Esophagus muscularis mucosa (tissue), 4 donors: ENCODE results near the gene FRK.

Source experiments
- CTCF ChIP-seq, 3 experiments: fragments of 200-600 bp in 2 of 3; fragments of 450-650 bp in 1 of 3; sonication (generic) in 2 of 3; IDR thresholded peaks; one replicate each; pipeline ENCODE4 v1.5.1; 2017 to 2019; ENCODE audit warnings: antibody characterized with exemption in 3 of 3, mild to moderate bottlenecking in 2 of 3, moderate library complexity in 1 of 3
- EP300 ChIP-seq: sonication (generic); formaldehyde crosslinking; IDR thresholded peaks from one replicate; pipeline ENCODE4 v1.6.1; 2017; ENCODE audit warnings: antibody characterized with exemption
- POLR2AphosphoS5 ChIP-seq, 2 donors: sonication (generic); formaldehyde crosslinking; IDR thresholded peaks; one replicate each; pipeline ENCODE4 v1.6.1; 2017; ENCODE audit warnings: antibody characterized with exemption in 2 of 2

GRCh38 chr6:115894426-115894992 lies 166.2 kb downstream of the FRK start:
- TF ChIP-seq POLR2AphosphoS5 (IDR thresholded peaks at IDR 0.05) (no peak), EP300 (no peak), CTCF (IDR thresholded peaks at IDR 0.05) (no peak)
